Femur (tissue), 1 donor: ENCODE results near the gene PPIL1.

Source experiments
- DNase-seq: peaks from one replicate; pipeline ENCODE4 v3.0.0-alpha.2; 2017

Gene PPIL1

GRCh38 chr6:36853325-36853724, 21.3 kb downstream of the PPIL1 start:
- no peak for DNase-seq

DNA sequence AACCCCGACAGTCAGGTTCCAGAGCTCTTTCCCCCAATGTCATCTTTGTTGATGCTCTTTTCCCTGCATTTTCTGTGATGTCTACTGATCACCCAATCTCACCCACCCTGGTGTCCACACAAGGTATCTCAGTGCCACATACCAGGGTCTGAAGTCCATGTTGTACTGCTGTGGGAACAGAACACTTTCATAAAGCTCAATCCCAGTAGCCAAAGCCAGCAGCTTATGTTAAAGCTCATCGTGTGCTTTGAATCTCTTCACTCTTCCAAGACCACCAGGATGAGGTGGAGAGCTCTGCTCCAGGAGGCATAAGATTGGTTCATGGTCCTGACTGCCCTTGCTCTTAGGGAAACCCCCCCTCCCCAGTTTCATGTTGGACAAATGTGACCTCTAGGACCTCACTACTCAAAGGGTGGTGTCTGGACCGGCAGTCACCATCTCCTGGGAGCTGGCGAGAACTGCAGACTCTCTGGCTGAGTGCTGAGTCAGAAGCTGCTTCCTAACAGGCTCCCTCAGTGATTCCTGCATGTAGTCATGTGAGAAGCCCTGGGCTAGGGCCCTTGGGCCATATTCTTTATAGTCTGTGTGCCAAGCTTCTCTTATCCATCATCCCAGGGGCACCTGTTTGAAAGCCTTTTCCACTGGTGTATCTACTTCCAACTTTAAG, 22.0 kb downstream of the PPIL1 start:
- DNase-seq: no peak

- no peak for DNase-seq
Observed at GRCh38 chr6:36851626-36852025, 23.0 kb downstream of the PPIL1 start.

DNA sequence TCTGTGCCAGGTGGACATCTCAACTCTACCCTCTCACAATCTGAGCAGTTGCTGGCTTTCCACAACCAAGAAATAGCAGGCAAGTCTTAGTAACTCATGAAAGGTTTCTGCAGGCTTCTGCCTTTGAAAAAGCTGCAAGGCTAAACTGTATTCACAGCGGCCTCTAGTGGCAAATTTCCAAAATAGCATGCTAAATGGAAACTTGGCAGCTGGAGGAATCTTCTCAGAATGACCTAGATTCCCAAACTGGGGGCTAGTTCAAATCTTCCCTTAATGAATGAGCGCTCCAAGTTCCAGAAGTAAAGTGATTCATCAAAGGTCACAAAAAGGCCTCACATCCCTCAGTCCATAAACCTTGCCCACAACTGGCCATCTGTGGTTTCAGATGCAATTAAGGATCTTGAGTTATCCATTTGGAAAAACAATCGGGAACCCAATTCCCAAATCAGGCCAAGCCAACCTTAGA, 23.4 kb downstream of the PPIL1 start:
- peak; percentile 82 for DNase-seq

GRCh38 chr6:36850021-36850420, 24.6 kb downstream of the PPIL1 start:
- no peak for DNase-seq

DNA sequence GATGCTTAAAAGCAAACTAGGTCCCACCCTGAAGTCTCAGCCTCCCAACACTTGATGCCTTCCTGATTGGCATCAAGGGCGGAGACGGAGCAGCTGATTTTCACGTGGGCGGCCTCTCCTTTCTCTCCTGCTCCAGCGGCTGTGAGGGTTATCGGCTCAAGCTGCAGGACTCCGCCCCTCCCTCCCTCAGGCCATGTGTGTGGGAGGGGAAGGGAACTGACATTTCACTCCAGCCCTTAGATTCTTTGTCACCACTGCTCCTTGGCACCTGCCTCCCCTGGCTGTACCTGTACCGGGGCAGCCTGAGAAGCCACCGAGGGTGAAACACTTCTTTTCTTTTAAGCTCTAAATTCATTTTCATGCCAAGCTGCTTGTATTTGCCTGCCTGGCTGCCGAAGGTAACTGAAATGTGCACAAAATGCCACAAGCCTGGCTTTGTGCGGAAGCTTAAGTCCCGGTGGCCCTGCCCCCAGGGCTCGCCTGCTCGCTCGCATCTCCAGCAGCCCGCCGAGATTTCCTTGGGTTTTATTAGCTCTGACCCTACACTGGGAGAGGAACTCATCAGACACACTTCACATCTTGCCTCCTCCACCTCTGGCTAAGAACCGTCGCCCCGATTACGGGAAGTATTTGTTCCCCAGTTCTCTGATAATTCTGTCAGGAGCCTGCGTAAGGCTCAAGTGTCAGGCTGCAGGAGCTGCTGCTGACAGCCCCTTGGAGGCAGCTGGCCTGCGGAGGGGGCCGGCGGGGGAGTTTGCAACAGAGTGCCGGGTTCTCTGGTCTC, 25.8 kb downstream of the PPIL1 start:
- peak; percentile 50 for DNase-seq

DNA sequence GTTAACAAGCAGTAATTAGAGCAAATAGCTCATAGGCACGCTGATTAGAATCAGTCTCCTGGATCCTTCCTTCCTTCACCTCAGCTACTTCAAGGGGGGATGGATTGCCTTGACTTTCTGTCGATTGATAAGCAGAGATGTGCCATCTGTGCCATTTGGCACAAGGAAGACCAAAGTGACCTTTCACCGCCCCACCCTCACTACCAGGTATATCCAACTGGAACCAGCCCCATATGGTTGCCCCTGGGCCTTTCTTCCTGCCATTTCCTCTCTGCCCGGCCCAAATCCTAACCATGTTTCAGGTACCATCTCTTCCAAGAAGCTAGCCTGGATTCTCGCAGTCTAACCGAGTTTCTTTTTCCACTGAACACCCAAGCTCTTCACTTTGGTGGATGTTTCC, 26.6 kb downstream of the PPIL1 start:
- DNase-seq: no peak

GRCh38 chr6:36847152-36847551, 27.5 kb downstream of the PPIL1 start:
- no peak for DNase-seq

- DNase-seq: no peak
Observed at GRCh38 chr6:36845233-36845632, 29.4 kb downstream of the PPIL1 start.

DNA sequence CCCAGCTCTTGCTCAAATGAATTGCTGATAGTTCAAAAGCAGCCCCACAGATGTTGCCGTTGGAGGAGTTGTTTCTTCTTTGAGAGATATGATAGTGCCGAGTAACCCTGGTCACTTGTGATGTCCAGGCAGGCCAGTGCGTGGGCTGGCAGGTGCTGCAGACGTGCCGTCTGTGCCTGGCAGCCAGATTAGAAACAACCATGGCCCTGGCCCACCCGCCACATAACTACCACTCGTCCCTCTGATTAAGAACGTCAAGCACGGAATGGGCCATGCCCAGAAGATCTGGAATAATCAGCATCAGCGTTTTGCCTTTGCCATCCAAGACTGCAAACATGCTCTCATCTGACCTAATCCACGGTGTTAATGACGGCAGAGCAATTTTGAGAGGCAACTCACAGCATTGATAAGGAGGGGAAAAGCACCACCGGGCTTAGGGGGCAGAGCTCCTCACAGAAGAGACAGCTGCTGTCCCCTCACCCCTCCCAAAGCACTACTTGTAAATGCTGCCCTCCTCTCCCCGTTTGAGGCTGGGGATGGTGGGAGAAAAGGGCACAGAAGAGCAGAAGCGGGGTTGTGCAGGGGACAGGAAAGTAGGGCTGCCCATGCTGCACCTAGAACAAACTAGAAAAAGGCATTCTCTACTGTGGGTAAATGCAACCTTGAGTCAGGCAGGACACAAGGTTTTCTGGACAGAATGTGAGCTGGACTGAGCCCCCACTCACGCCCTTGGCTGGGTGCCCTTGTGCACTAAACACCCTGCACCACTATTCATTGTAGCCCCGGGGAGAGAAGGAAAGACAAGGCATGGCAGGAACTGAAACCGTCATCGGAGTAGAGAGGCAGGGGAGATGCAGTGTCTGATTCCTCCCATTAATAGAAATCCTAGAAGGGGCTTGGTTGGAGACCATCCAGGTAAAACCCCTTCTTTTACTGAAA, 30.1 kb downstream of the PPIL1 start:
- DNase-seq: no peak

DNA sequence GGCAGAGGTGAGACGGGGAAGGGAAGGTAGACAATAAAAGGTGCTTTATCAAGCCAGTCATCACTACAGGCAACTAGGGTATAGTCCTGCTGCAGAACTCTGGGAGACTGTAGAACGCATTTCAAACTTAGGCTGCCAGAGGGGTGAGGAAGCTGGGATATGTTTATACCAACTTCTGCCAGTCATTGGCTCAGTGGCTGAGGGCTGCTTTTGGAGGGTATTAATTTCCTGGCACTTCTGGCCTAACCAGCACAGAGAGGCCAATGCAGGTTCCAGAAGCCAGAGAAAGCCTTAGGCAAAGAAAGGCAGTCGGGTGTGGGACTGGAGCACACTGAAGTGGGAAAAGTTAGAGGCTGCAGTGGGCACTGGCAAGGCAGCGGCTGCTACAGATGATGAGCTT, 31.4 kb downstream of the PPIL1 start:
- no peak for DNase-seq

- DNase-seq: no peak
Observed at GRCh38 chr6:36841756-36842155, 32.8 kb downstream of the PPIL1 start.

GRCh38 chr6:36840432-36841403, 33.9 kb downstream of the PPIL1 start:
- DNase-seq: peak; percentile 66

DNA sequence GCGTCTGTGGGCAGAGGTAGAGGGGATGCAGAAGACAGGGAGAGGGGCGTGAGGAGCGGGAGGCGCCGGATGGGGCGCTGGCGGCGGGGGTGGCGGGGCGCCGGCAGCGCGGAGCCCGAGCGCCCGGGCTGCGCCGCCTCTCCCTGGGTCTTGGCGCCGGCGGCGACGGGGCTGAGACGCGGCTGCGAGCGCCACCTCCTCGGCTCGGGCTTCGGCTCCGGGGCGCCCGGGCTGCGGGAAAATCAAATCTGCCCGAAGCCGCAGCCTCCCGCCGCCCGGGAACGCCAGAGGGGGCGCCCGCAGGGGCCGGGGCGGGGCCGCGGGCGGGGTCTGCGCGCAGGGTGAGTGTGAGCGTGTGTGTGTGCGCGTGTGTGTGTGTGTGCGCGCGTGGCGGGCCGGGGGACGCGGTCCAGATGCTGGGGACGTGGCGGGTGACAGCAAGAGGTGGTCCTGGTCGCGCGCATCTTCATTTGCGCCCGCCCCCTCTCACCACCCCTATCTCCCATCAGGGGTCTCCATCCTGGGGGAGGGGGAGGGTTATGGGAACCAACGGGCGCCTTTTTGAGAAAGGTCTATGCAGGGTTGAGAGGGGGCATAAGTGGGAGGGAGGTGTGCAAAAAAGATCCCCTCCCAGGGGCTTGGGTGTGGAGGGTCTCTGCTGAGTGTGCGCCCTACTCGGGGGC, 34.7 kb downstream of the PPIL1 start:
- peak; percentile 70 for DNase-seq

DNA sequence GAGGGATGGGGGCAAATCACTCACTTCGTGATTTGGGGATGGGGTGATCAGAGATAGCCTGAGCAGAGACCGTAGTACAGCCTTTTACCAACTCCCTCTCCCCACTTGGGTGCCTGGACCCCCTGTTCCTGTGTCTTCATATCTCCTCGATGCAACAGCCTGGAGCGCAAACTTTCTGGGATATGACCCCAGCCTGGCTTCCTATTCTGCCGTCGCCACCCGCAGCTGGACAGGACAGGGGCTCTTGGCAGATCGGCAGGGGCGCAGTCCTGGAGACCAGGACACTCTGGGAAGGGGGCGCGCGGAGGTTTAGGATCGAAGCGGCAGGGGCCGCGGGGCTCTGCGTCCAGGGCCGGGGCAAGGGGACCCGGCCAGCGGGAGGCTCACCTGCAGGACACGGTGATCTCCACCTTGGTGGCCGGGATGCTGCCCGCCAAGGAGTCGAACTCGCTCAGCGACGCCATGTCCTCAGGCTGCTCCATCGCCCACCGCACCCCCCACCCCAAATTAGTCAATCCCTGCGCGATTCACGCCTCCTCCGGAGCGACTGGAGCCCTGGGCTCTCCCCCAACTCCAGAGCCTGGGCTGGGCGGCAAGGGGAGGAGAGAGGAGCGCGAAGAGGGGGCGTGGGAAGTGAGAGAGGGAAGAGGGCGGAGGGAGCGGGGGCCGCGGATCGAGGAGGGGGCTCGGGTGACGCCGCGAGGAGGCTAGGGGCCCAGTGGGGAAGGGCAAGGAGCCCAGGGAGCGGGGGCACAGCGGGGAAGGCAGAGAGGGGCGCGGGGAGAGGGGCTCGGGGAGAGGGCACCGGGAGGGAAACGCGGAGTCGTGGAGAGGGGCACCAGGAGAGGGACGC, 35.5 kb downstream of the PPIL1 start, which contains the start of gene CPNE5:
TSS of gene CPNE5 (minus strand) at position 549 of the 853 bp plus-strand sequence. CDS start at position 482, 67 bp downstream.
- DNase-seq: peak; percentile 74

DNA sequence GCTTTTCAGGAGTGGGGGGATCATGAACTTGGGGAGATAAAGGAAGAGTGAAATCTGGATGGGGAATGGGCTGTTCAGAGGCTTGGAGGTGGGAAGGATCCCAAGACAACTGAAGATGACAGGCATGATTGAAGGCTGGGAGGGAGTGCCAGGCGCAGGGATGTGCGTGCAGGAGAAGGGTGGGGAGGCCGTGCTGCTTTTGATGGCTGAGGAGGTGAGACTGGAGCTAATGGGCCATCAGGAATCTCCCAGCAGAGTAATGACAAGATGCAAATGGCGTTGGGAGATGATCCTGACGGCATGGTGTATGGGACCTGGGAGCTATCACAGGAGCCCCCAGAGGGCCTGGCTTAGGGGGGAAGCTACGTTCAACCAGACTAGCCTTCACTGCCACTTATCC, 36.9 kb downstream of the PPIL1 start:
- no peak for DNase-seq

DNA sequence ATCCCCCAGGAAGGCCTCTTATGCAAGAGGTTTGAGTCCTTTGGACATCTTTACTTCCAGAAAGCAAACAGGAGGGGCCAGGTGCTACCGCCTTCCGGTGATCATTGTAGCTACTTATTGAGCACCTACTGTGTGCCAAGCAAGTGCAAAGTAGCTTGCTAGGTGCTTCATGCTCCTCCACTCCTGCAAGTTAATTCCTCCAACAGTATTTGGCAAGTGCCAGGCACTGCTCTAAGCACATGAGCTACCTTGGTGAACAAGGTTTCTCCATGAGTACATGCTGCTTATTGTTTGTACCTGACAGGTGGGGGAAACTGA, 37.6 kb downstream of the PPIL1 start:
- DNase-seq: no peak

GRCh38 chr6:36836111-36837021, 38.2 kb downstream of the PPIL1 start:
- DNase-seq: no peak
